Hepatic stellate cell (primary cell): ENCODE results near the gene SKIDA1.

Source experiments
- DNase-seq: peaks from one replicate; pipeline ENCODE4 v3.0.0; 2011; ENCODE audit warnings: low spot score

SKIDA1 gene

GRCh38 chr10:21482821-21483220 is 42.7 kb downstream of the SKIDA1 start:
- no peak for DNase-seq

GRCh38 chr10:21481407-21481806 is 44.1 kb downstream of the SKIDA1 start:
- no peak for DNase-seq

- DNase-seq = no peak
Observed at GRCh38 chr10:21479570-21480315, 45.7 kb downstream of the SKIDA1 start.

GRCh38 chr10:21475393-21475792 is 50.1 kb downstream of the SKIDA1 start:
- DNase-seq = no peak

GRCh38 chr10:21473541-21473940 is 51.9 kb downstream of the SKIDA1 start:
- no peak for DNase-seq

GRCh38 chr10:21473135-21473534 is 52.3 kb downstream of the SKIDA1 start:
- DNase-seq = no peak

- DNase-seq = no peak
Observed at GRCh38 chr10:21468086-21468485, 57.4 kb downstream of the SKIDA1 start.

GRCh38 chr10:21467633-21468032 is 57.8 kb downstream of the SKIDA1 start:
- DNase-seq = no peak

- DNase-seq = no peak
Observed at GRCh38 chr10:21464134-21464533, 61.3 kb downstream of the SKIDA1 start.
